Upper lobe of left lung (tissue), 6 donors: ENCODE data around the gene MS4A6E. TPM values are rescaled to one million over a fixed set of nuclear protein-coding genes. Genes with fewer than 3 reads are reported as not detected.

Experiments
- ATAC-seq, 2 donors: fragments of 200-7000 bp; cut with Tn5 transposase; one replicate each; pipeline ENCODE4 v1.9.1; 2022; ENCODE audit warnings: mild to moderate bottlenecking in 2 of 2, moderate library complexity in 2 of 2; ENCODE audit not compliant: low FRiP score in 2 of 2
- DNase-seq, 2 donors: peaks; one replicate each; pipeline ENCODE4 v3.0.0-alpha.2; 2019 to 2020
- H3K27ac ChIP-seq, 4 donors: fragments of 200-600 bp; sonication (generic); one replicate each; pipeline ENCODE4 v1.5.1; 2016 to 2019
- H3K27me3 ChIP-seq, 4 donors: fragments of 200-600 bp; sonication (generic); one replicate each; pipeline ENCODE4 v1.5.1; 2017 to 2019
- H3K36me3 ChIP-seq, 4 donors: fragments of 200-600 bp; sonication (generic); one replicate each; pipeline ENCODE4 v1.5.1; 2016 to 2019
- H3K4me1 ChIP-seq, 4 donors: fragments of 200-600 bp; sonication (generic); one replicate each; pipeline ENCODE4 v1.5.1; 2018 to 2019
- H3K4me3 ChIP-seq, 4 donors: fragments of 200-600 bp; sonication (generic); one replicate each; pipeline ENCODE4 v1.5.1; 2017 to 2019; ENCODE audit warnings: mild to moderate bottlenecking in 2 of 4, moderate library complexity in 1 of 4
- H3K9me3 ChIP-seq, 4 donors: fragments of 200-600 bp; sonication (generic); one replicate each; pipeline ENCODE4 v1.5.1; 2018 to 2019
- CTCF ChIP-seq, 6 experiments: fragments of 450-650 bp in 4 of 6; fragments of 200-600 bp in 2 of 6; sonication (generic) in 2 of 6; IDR thresholded peaks; one replicate each; pipeline ENCODE4 v1.5.1; 2016 to 2019; ENCODE audit warnings: antibody characterized with exemption in 6 of 6
- EP300 ChIP-seq, 4 donors: sonication (generic); formaldehyde crosslinking; IDR thresholded peaks; one replicate each; pipeline ENCODE4 v1.5.1; 2017; ENCODE audit warnings: antibody characterized with exemption in 4 of 4, control low read depth in 2 of 4
- POLR2A ChIP-seq, 4 donors: fragments of 450-650 bp; IDR thresholded peaks; one replicate each; pipeline ENCODE4 v1.5.1; 2016 to 2017; ENCODE audit warnings: antibody characterized with exemption in 4 of 4, mild to moderate bottlenecking in 2 of 4
- POLR2AphosphoS5 ChIP-seq, 2 donors: sonication (generic); formaldehyde crosslinking; IDR thresholded peaks; one replicate each; pipeline ENCODE4 v1.5.1; 2017; ENCODE audit warnings: antibody characterized with exemption in 2 of 2
- WGBS, 2 donors: methylation state at CpG; one replicate each; pipeline ENCODE4 v1.1.5; 2017 to 2018; 5-methylcytosine and 5-hydroxymethylcytosine counted together
- total RNA-seq, 6 donors: library from RNA; depleted of rRNA in 4 of 6; stranded (reverse); fragments of >200 nt in 4 of 6; gene quantifications; one replicate each; pipeline versions ENCODE4 v1.1.0 to v1.2.1, GENCODE V29; 2016 to 2021
- donor health status: DM: no; HTN: no; CAD: no; lungs with moderate emphysema.
- donor health status: DM: no; HTN: yes; CAD: no; lungs with severe emphysema.

The MS4A6E gene
- total RNA-seq, 6 donors from 2014 or later, result 9.4 TPM; not detected in 5

GRCh38 chr11:60370811-60371298 lies 43.8 kb downstream of the MS4A6E start:
- H3K9me3 ChIP-seq, result no peaks in the 10 kb centered on the region
- 29 to 34% methylated on average over 5 of the region's 5 CpGs for WGBS, 2 donors
- no peaks in the 10 kb centered on the region for H3K27me3 ChIP-seq
- ATAC-seq (no peak), DNase-seq (no peak)
- peak overlapping the region in 1 of 4 donors; percentile 67 for H3K27ac ChIP-seq
- no peaks in the 10 kb centered on the region for H3K36me3 ChIP-seq
- peaks cover 4 to 16% (median 9%) of the 10 kb centered on the region in 4 donors for H3K4me1 ChIP-seq
- TF ChIP-seq POLR2AphosphoS5 (IDR thresholded peaks at IDR 0.05) (no peak), CTCF (IDR thresholded peaks at IDR 0.05) (no peak), POLR2A (IDR thresholded peaks at IDR 0.05) (no peak), EP300 (IDR thresholded peaks at IDR 0.05) (no peak)
- no peak overlapping the region for H3K4me3 ChIP-seq

GRCh38 chr11:60371386-60371785 lies 44.3 kb downstream of the MS4A6E start:
- Histone ChIP-seq H3K27ac (peak overlapping the region in 1 of 4 donors; percentile 67), H3K27me3 (no peaks in the 10 kb centered on the region), H3K9me3 (no peaks in the 10 kb centered on the region), H3K36me3 (no peaks in the 10 kb centered on the region), H3K4me1 (peaks cover 4 to 16% (median 9%) of the 10 kb centered on the region in 4 donors), H3K4me3 (no peak overlapping the region)
- 57 to 72% methylated on average over 3 of the region's 3 CpGs for WGBS, 2 donors
- no peak for ATAC-seq
- DNase-seq, result no peak
- TF ChIP-seq POLR2AphosphoS5 (IDR thresholded peaks at IDR 0.05) (no peak), CTCF (IDR thresholded peaks at IDR 0.05) (no peak), EP300 (IDR thresholded peaks at IDR 0.05) (no peak)

GRCh38 chr11:60371854-60372253 lies 44.8 kb downstream of the MS4A6E start:
- peak overlapping the region in 1 of 4 donors; percentile 67 for H3K27ac ChIP-seq
- WGBS, 2 donors, result 75 to 89% methylated on average over 1 of the region's 1 CpG
- no peak for TF ChIP-seq POLR2A (IDR thresholded peaks at IDR 0.05)
- no peak for TF ChIP-seq POLR2AphosphoS5 (IDR thresholded peaks at IDR 0.05)
- TF ChIP-seq CTCF (IDR thresholded peaks at IDR 0.05), result no peak
- no peak for TF ChIP-seq EP300 (IDR thresholded peaks at IDR 0.05)

GRCh38 chr11:60372767-60373166 lies 45.7 kb downstream of the MS4A6E start:
- Histone ChIP-seq H3K27me3 (no peaks in the 10 kb centered on the region), H3K36me3 (no peaks in the 10 kb centered on the region), H3K9me3 (no peaks in the 10 kb centered on the region), H3K4me3 (no peak overlapping the region), H3K27ac (no peak overlapping the region), H3K4me1 (peaks cover 4 to 21% (median 9%) of the 10 kb centered on the region in 4 donors)
- no peak for ATAC-seq
- WGBS, 2 donors, result 85 to 93% methylated on average over 3 of the region's 3 CpGs
- DNase-seq, result no peak
- TF ChIP-seq CTCF (IDR thresholded peaks at IDR 0.05) (no peak), POLR2A (IDR thresholded peaks at IDR 0.05) (no peak), POLR2AphosphoS5 (IDR thresholded peaks at IDR 0.05) (no peak), EP300 (IDR thresholded peaks at IDR 0.05) (no peak)

More at GRCh38 chr11:60371854-60372253, 44.8 kb downstream of the MS4A6E start:
- no peaks in the 10 kb centered on the region for H3K36me3 ChIP-seq
- no peak for DNase-seq
- H3K9me3 ChIP-seq, result no peaks in the 10 kb centered on the region
- no peaks in the 10 kb centered on the region for H3K27me3 ChIP-seq
- no peak overlapping the region for H3K4me3 ChIP-seq
- ATAC-seq, result no peak
- peaks cover 4 to 16% (median 9%) of the 10 kb centered on the region in 4 donors for H3K4me1 ChIP-seq

GRCh38 chr11:60375316-60375715 lies 48.3 kb downstream of the MS4A6E start:
- H3K9me3 ChIP-seq, result no peaks in the 10 kb centered on the region
- ATAC-seq (no peak), DNase-seq (no peak)
- no peak for TF ChIP-seq POLR2AphosphoS5 (IDR thresholded peaks at IDR 0.05)
- no peak for TF ChIP-seq EP300 (IDR thresholded peaks at IDR 0.05)
- no peak for TF ChIP-seq CTCF (IDR thresholded peaks at IDR 0.05)
- TF ChIP-seq POLR2A (IDR thresholded peaks at IDR 0.05), result no peak
- H3K36me3 ChIP-seq, result no peaks in the 10 kb centered on the region
- no peak overlapping the region for H3K27ac ChIP-seq
- H3K4me1 ChIP-seq, result peaks cover 4 to 21% (median 9%) of the 10 kb centered on the region in 4 donors
- 83 to 96% methylated on average over 3 of the region's 3 CpGs for WGBS, 2 donors
- H3K27me3 ChIP-seq, result no peaks in the 10 kb centered on the region
- H3K4me3 ChIP-seq, result no peak overlapping the region
